GM23338 (cell line): ENCODE results near the gene GNB5. TPM values are rescaled to one million over a fixed set of nuclear protein-coding genes. Genes with fewer than 3 reads are reported as not detected.
"Not testable (repeated sequence)": the region's sequence is repeated elsewhere in the genome, so short reads cannot be mapped to it uniquely, and the experiment has no call there.

Experiments used
- ATAC-seq: fragments of 200-7000 bp; cut with Tn5 transposase; 3 replicates; pipeline ENCODE4 v1.9.1; 2020
- DNase-seq: peaks from one replicate; pipeline ENCODE4 v3.0.0-alpha.2; 2015; ENCODE audit warnings: low spot score
- H2AFZ ChIP-seq: fragments of 200-600 bp; sonication (generic); 2 replicates; pipeline ENCODE4 v1.8.0; 2016; ENCODE audit warnings: antibody characterized with exemption, mild to moderate bottlenecking, moderate library complexity
- H3F3A ChIP-seq: fragments of 200-600 bp; sonication (generic); replicated peaks from 2 replicates; pipeline ENCODE4 v1.8.0; 2017; ENCODE audit warnings: antibody characterized with exemption, mixed run types, low read depth
- H3K27ac ChIP-seq: fragments of 200-600 bp; sonication (generic); 2 replicates; pipeline ENCODE4 v1.6.1; 2016; ENCODE audit warnings: low read depth
- H3K27me3 ChIP-seq: fragments of 200-600 bp; sonication (generic); 2 replicates; pipeline ENCODE4 v1.8.0; 2016; ENCODE audit warnings: mild to moderate bottlenecking, mixed run types, moderate library complexity; ENCODE audit not compliant: insufficient read depth
- H3K36me3 ChIP-seq: fragments of 200-600 bp; sonication (generic); 2 replicates; pipeline ENCODE4 v1.8.0; 2016; ENCODE audit warnings: mild to moderate bottlenecking; ENCODE audit not compliant: insufficient read depth
- H3K4me1 ChIP-seq: fragments of 200-600 bp; sonication (generic); 2 replicates; pipeline ENCODE4 v1.8.0; 2016; ENCODE audit warnings: mild to moderate bottlenecking, moderate library complexity; ENCODE audit not compliant: insufficient read depth
- H3K4me2 ChIP-seq: fragments of 200-600 bp; sonication (generic); 2 replicates; pipeline ENCODE4 v1.7.1; 2017; ENCODE audit warnings: mixed run types
- H3K4me3 ChIP-seq: fragments of 200-600 bp; sonication (generic); 2 replicates; pipeline ENCODE4 v1.6.1; 2016; ENCODE audit warnings: mixed run types
- H3K79me2 ChIP-seq: fragments of 200-600 bp; sonication (generic); replicated peaks from 2 replicates; pipeline ENCODE4 v1.8.0; 2017; ENCODE audit warnings: mild to moderate bottlenecking; ENCODE audit not compliant: insufficient read depth
- H3K9me2 ChIP-seq: fragments of 200-600 bp; sonication (generic); 2 replicates; pipeline ENCODE4 v1.8.0; 2017; ENCODE audit not compliant: insufficient read depth
- H4K20me1 ChIP-seq: fragments of 200-600 bp; sonication (generic); replicated peaks from 2 replicates; pipeline ENCODE4 v1.8.0; 2017; ENCODE audit warnings: mild to moderate bottlenecking; ENCODE audit not compliant: insufficient read depth
- H3K27ac Mint-ChIP-seq: 2 replicates; pipeline ENCODE4 v1.8.0; 2020; ENCODE audit warnings: inconsistent platforms, mild to moderate bottlenecking, moderate library complexity, mixed read lengths
- H3K27me3 Mint-ChIP-seq: 3 replicates; pipeline ENCODE4 v1.8.0; 2022; ENCODE audit warnings: low read depth, mild to moderate bottlenecking, moderate library complexity, mixed read lengths, inconsistent platforms; ENCODE audit not compliant: insufficient read depth, poor library complexity
- H3K36me3 Mint-ChIP-seq: 3 replicates; pipeline ENCODE4 v1.8.0; 2021; ENCODE audit warnings: low read depth, mild to moderate bottlenecking, inconsistent platforms, moderate library complexity, mixed read lengths
- H3K4me1 Mint-ChIP-seq: 3 replicates; pipeline ENCODE4 v1.8.0; 2020; ENCODE audit warnings: mild to moderate bottlenecking, inconsistent platforms, mixed read lengths
- H3K4me3 Mint-ChIP-seq: 3 replicates; pipeline ENCODE4 v1.8.0; 2021; ENCODE audit warnings: moderate library complexity, mild to moderate bottlenecking, inconsistent platforms, mixed read lengths
- H3K9me3 Mint-ChIP-seq: 3 replicates; pipeline ENCODE4 v1.8.0; 2020; ENCODE audit warnings: moderate library complexity, mild to moderate bottlenecking, inconsistent platforms, mixed read lengths
- ETS1 ChIP-seq: IDR thresholded peaks from 2 replicates; pipeline ENCODE4 v1.6.1; 2016; ENCODE audit warnings: antibody characterized with exemption
- POLR2AphosphoS5 ChIP-seq: IDR thresholded peaks from 2 replicates; pipeline ENCODE4 v1.6.1; 2016; ENCODE audit warnings: antibody characterized with exemption, low read depth
- ZNF114 ChIP-seq: fragments of 250-450 bp; sonication (Bioruptor Pico); IDR thresholded peaks from 2 replicates; pipeline ENCODE4 v1.5.0; 2020; ENCODE audit warnings: mild to moderate bottlenecking, moderate library complexity
- ZNF331 ChIP-seq: fragments of 250-450 bp; sonication (Bioruptor Pico); IDR thresholded peaks from 2 replicates; pipeline ENCODE4 v1.5.0; 2020; ENCODE audit warnings: low read depth, mild to moderate bottlenecking, moderate library complexity
- ZNF462 ChIP-seq: fragments of 250-450 bp; sonication (Bioruptor Pico); IDR thresholded peaks from 2 replicates; pipeline ENCODE4 v1.5.0; 2020; ENCODE audit warnings: mild to moderate bottlenecking, moderate library complexity
- polyA plus RNA-seq: library from polyadenylated mRNA; unstranded; fragments of >200 nt; fragmentation: Nextera tagmentation; extraction: Ambion mirVana; gene quantifications from 2 replicates; pipeline ENCODE4 v1.2.1, GENCODE V29; 2016
- total RNA-seq: library from RNA; depleted of rRNA; stranded (reverse); fragments of >200 nt; shearing (Covaris generic); gene quantifications from 2 replicates; pipeline ENCODE4 v1.2.3, GENCODE V29; 2014

Gene GNB5
- total and polyA plus RNA-seq, 2 experiments from 2014 or later = 23.0 to 40.8 TPM

- not testable (repeated sequence) for H3F3A ChIP-seq, H2AFZ ChIP-seq, H3K4me1 ChIP-seq, H3K4me3 Mint-ChIP-seq, H3K36me3 ChIP-seq, H3K9me2 ChIP-seq, H3K36me3 Mint-ChIP-seq, H3K4me2 ChIP-seq, H3K27me3 Mint-ChIP-seq, ATAC-seq, DNase-seq, H3K4me3 ChIP-seq, H4K20me1 ChIP-seq, H3K27ac ChIP-seq, H3K9me3 Mint-ChIP-seq, H3K27ac Mint-ChIP-seq, H3K27me3 ChIP-seq
- H3K4me1 Mint-ChIP-seq = peaks cover 18% of the 10 kb centered on the region
- H3K79me2 ChIP-seq = peaks cover 51% of the 10 kb centered on the region
Observed at GRCh38 chr15:52165494-52166131, 25.6 kb downstream of the GNB5 start.

GRCh38 chr15:52164631-52165265 lies 26.4 kb downstream of the GNB5 start:
- Histone ChIP-seq H3K9me2 (0 out of 2 replicates have a peak, but pooled peaks cover 4% of the 10 kb centered on the region), H3K36me3 (no peaks in the 10 kb centered on the region), H3K4me1 (no peaks in the 10 kb centered on the region), H3F3A (no peaks in the 10 kb centered on the region), H3K4me3 (no peak overlapping the region), H3K27me3 (no peaks in the 10 kb centered on the region), H2AFZ (no peak overlapping the region), H3K79me2 (peaks cover 42% of the 10 kb centered on the region), H4K20me1 (peaks cover 8% of the 10 kb centered on the region), H3K4me2 (no peak overlapping the region), H3K27ac (no peak overlapping the region)
- H3K4me3 Mint-ChIP-seq = no peak overlapping the region
- peaks cover 3% of the 10 kb centered on the region for H3K36me3 Mint-ChIP-seq
- H3K27me3 Mint-ChIP-seq = no peaks in the 10 kb centered on the region
- no peaks in the 10 kb centered on the region for H3K9me3 Mint-ChIP-seq
- H3K27ac Mint-ChIP-seq = peak overlapping the region; percentile 28
- ATAC-seq (no peak), DNase-seq (no peak)
- H3K4me1 Mint-ChIP-seq = peaks cover 18% of the 10 kb centered on the region
- TF ChIP-seq ZNF331 (CRISPR knock-in tag) = no peak
- TF ChIP-seq POLR2AphosphoS5 = no peak
- no peak for TF ChIP-seq ZNF462 (CRISPR knock-in tag)
- TF ChIP-seq ZNF114 (CRISPR knock-in tag) = no peak
- TF ChIP-seq ETS1 = no peak
